BLaER1 (cell line): Measurements from ENCODE around the gene GUCY2D.
"Not testable (repeated sequence)": the region's sequence is repeated elsewhere in the genome, so short reads cannot be mapped to it uniquely, and the experiment has no call there.

Experiments
- H3K27ac ChIP-seq: shearing (Covaris generic); formaldehyde crosslinking; 2 replicates; pipeline ENCODE4 v1.8.1; 2022
- H3K27me3 ChIP-seq: shearing (Covaris generic); formaldehyde crosslinking; 2 replicates; pipeline ENCODE4 v1.8.1; 2022
- H3K36me3 ChIP-seq: shearing (Covaris generic); formaldehyde crosslinking; 2 replicates; pipeline ENCODE4 v1.8.1; 2022
- H3K4me1 ChIP-seq: shearing (Covaris generic); formaldehyde crosslinking; 2 replicates; pipeline ENCODE4 v1.8.1; 2022
- H3K4me2 ChIP-seq: shearing (Covaris generic); formaldehyde crosslinking; 2 replicates; pipeline ENCODE4 v1.8.1; 2022
- H3K4me3 ChIP-seq: shearing (Covaris generic); formaldehyde crosslinking; 2 replicates; pipeline ENCODE4 v1.8.1; 2022
- H3K9ac ChIP-seq: shearing (Covaris generic); formaldehyde crosslinking; 2 replicates; pipeline ENCODE4 v1.8.1; 2022
- H3K9me3 ChIP-seq: shearing (Covaris generic); formaldehyde crosslinking; 2 replicates; pipeline ENCODE4 v1.8.1; 2022
- H4K20me1 ChIP-seq: shearing (Covaris generic); formaldehyde crosslinking; 2 replicates; pipeline ENCODE4 v1.8.1; 2022
- Cebpa-rat ChIP-seq: shearing (Covaris generic); IDR thresholded peaks from 2 replicates; pipeline ENCODE4 v1.8.1; 2022

GUCY2D gene

DNA sequence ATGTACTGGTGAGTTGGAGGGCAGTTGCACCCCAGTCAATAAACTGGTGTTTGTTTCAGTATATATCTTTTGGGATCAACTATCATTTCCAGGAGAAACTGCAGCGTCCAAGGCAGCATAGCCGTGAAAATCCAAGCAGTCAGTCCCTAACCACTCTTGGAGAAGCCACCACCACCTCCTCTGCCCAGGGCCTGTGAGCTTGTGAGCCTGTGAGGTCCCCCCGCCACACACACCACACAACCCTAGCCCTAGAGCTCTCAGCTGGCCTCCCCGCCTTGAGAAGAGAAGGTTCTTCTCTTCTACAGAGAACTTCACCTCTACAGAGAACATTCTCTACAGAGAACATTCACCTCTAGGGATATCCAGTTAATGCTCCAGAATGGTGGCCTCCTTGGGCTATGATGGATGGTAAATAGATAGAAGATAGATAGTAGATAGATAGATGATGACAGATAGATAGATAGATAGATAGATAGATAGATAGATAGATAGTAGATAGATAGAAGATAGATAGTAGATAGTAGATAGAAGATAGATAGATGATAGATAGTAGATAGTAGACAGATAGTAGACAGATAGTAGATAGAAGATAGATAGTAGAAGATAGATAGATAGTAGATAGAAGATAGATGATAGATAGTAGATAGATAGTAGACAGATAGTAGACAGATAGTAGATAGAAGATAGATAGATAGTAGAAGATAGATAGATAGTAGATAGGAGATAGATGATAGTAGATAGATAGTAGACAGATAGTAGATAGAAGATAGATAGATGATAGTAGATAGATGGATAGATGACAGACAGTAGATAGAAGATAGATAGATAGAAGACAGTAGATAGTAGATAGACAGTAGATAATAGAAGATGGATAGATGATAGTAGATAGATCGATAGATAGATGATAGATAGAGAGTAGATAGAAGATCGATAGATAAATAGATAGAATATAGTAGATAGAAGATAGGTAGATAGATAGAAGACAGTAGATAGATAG lies 50.1 kb downstream of the GUCY2D start:
- Histone ChIP-seq H3K27ac (no peak overlapping the region), H3K4me1 (peaks cover 24% of the 10 kb centered on the region), H3K27me3 (no peaks in the 10 kb centered on the region), H3K36me3 (no peaks in the 10 kb centered on the region), H3K4me2 (no peak overlapping the region), H4K20me1 (no peaks in the 10 kb centered on the region), H3K4me3 (no peak overlapping the region), H3K9me3 (no peaks in the 10 kb centered on the region), H3K9ac (no peak overlapping the region)
- TF ChIP-seq Cebpa-rat = no peak

DNA sequence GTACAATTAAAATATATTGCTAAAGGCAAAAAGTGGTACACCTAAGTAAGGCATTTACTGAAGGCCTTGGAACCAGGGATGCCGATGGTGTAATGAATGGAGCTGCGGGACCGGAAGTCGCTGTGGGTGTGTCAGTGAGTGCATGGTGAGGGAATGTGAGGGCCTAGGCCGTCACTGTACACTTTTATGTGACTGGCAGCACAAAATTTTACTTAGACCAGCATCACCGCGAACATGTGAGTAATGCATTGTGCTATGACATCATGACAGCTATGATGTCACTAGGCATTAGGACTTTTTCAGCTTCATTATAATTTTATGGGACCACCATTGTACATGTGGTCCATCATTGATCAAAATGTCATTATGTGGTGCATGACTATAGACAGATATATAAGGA lies 51.2 kb downstream of the GUCY2D start:
- H3K36me3 ChIP-seq = no peaks in the 10 kb centered on the region
- H3K4me1 ChIP-seq = peaks cover 35% of the 10 kb centered on the region
- H3K9me3 ChIP-seq = no peaks in the 10 kb centered on the region
- no peak overlapping the region for H3K4me3 ChIP-seq
- H3K27me3 ChIP-seq = no peaks in the 10 kb centered on the region
- no peak for TF ChIP-seq Cebpa-rat
- H3K27ac ChIP-seq = no peak overlapping the region
- H3K9ac ChIP-seq = no peak overlapping the region
- no peak overlapping the region for H3K4me2 ChIP-seq
- H4K20me1 ChIP-seq = no peaks in the 10 kb centered on the region

DNA sequence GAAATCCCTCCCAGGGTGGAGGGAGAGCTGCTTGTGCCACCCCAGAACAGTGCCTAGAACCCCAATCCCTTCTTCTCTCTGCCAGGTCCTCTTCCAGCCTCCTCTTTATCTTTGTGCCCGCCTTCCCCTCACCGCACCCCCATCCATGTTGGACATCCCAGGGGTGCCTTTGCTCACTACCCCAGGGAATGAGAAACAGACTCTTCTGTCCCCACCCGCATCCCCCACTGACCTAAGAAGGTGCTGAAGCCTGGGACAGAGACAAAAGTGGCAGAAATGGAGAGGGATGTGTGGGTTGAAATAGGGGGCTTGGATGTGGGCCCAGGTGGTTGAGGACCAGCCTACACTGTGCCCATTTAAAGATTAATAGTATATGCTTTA lies 53.4 kb downstream of the GUCY2D start:
- no peak for TF ChIP-seq Cebpa-rat
- Histone ChIP-seq H3K36me3 (no peaks in the 10 kb centered on the region), H3K27me3 (peaks cover 13% of the 10 kb centered on the region), H3K4me3 (no peak overlapping the region), H3K9ac (no peak overlapping the region; the same call in 1 of the 2 replicates), H4K20me1 (no peaks in the 10 kb centered on the region), H3K4me1 (peaks cover 50% of the 10 kb centered on the region), H3K9me3 (no peaks in the 10 kb centered on the region), H3K27ac (peak overlapping the region; percentile 54), H3K4me2 (peak overlapping the region; percentile 85)

DNA sequence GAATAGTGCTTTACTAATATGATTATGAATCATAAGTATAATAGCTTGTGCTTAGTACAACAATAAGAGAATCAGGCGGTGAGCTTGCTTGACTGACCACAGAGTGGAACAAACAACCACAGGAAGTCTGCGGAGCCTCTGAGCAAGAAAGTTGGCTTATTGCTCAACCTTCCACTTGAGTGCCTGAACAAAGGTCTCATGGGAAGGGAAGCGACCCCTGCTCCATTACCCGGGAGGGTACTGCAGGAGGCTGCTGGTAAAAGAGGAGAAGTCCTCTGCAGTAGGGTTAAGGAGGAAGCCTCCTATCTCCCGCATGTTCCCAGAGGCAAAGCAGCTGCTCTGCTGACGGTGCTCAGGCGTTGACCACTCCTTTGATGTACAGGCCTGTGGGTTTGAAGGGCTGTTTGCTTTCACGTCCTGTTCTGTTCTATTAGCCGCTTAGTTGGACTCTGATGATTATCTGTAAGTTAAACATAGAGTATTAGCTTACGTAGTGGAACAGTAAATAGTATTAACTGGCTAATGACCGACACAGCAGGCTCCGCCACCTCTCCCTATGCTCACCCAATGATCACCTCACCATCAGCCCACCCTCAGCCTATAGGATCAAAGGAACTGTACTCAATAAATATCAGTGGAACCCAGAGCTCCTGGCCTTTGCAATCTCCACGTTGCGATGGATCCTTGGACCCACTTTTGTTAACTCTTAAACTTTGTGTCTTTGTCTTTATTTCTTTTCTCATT lies 54.0 kb downstream of the GUCY2D start:
- H4K20me1 ChIP-seq = no peaks in the 10 kb centered on the region
- TF ChIP-seq Cebpa-rat = peak; percentile 100
- H3K9ac ChIP-seq = peak overlapping the region; percentile 50; the same call in 1 of the 2 replicates
- H3K4me1 ChIP-seq = peaks cover 50% of the 10 kb centered on the region
- H3K27me3 ChIP-seq = peaks cover 19% of the 10 kb centered on the region
- peak overlapping the region; percentile 54 for H3K27ac ChIP-seq
- peak overlapping the region; percentile 85 for H3K4me2 ChIP-seq
- H3K36me3 ChIP-seq = no peaks in the 10 kb centered on the region
- H3K9me3 ChIP-seq = no peaks in the 10 kb centered on the region
- H3K4me3 ChIP-seq = peak overlapping the region; percentile 31; the same call in 1 of the 2 replicates

DNA sequence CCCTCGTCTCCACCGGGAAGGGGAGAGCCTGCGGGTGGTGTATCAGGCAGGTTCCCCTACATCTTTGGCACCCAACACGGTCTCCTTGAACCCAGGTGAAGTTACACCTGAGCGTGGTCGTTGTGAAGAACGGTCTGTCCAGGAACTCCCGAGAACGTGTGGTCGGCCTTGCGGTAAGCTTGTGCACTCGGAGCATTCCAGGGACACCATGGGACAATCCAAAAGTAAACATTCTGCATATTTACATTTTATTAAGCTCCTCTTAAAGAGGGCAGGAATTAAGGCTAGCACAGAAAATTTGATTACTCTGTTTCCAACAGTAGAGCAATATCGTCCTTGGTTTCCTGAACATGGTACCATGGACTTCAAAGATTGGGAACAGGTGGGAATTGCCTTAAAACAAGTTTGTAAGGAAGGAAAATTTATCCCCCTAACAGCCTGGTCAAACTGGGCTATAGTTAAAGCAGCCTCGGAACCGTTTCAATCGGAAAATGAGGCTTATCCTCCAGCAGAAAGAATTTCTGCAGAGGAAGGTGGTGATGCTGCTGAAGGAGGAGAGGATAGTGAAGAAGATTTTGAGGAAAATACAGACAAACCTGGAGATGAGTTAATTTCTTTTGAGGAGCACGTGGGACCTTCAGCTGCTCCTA lies 54.7 kb downstream of the GUCY2D start:
- TF ChIP-seq Cebpa-rat = no peak
- H3K9ac ChIP-seq = 0 out of 2 replicates have a peak overlapping the region, but pooled peaks have one; percentile 50
- no peaks in the 10 kb centered on the region for H3K36me3 ChIP-seq
- H4K20me1 ChIP-seq = no peaks in the 10 kb centered on the region
- H3K4me2 ChIP-seq = peak overlapping the region; percentile 85
- peaks cover 26% of the 10 kb centered on the region for H3K27me3 ChIP-seq
- no peak overlapping the region for H3K4me3 ChIP-seq
- H3K27ac ChIP-seq = no peak overlapping the region
- no peaks in the 10 kb centered on the region for H3K9me3 ChIP-seq
- peaks cover 50% of the 10 kb centered on the region for H3K4me1 ChIP-seq

DNA sequence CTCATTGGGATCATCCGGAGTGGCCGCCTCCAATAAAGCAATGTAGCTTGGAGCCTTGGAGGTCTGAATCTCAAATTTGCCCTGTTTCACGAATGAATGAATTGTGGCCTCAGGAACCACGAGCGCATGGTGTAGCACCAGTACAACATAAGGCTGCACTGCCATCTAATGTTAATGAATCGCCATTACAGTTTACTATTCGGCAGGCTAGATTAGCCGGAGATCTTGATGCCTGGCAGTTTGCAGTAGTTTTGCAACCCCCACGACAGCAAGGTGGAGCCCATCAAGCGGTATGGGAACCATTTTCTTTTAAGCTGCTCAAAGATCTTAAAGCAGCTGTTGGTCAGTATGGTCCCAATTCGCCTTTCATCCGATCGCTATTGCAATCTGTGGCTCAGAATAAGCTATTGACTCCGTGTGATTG lies 55.3 kb downstream of the GUCY2D start:
- Histone ChIP-seq H4K20me1 (no peaks in the 10 kb centered on the region), H3K36me3 (no peaks in the 10 kb centered on the region), H3K4me1 (peaks cover 50% of the 10 kb centered on the region), H3K4me3 (no peak overlapping the region), H3K27me3 (peaks cover 32% of the 10 kb centered on the region), H3K9ac (no peak overlapping the region), H3K27ac (no peak overlapping the region), H3K9me3 (no peaks in the 10 kb centered on the region), H3K4me2 (peak overlapping the region; percentile 85)
- no peak for TF ChIP-seq Cebpa-rat

DNA sequence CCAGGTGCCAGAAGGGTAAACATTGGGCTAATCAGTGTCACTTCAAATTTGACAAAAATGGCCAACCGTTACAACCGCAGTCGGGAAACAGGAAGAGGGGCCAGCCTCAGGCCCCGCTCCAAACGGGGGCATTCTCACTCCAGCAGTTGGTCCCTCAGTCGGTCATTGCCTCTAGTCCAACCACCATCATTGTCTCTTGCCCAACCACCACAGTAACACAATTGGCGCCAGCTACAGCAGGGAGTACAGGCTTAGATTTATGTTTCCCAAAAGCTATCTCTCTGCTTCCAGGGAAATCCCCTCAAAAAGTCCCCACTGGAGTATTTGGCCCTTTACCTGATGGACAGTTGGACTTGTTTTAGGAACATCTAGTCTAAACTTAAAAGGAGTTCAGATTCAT lies 56.7 kb downstream of the GUCY2D start:
- Histone ChIP-seq H3K4me1 (peaks cover 50% of the 10 kb centered on the region), H3K4me3 (no peak overlapping the region), H3K36me3 (no peaks in the 10 kb centered on the region), H3K27me3 (peaks cover 45% of the 10 kb centered on the region), H3K4me2 (peak overlapping the region; percentile 85), H3K9ac (no peak overlapping the region; the same call in 1 of the 2 replicates), H4K20me1 (no peaks in the 10 kb centered on the region), H3K27ac (no peak overlapping the region), H3K9me3 (no peaks in the 10 kb centered on the region)
- no peak for TF ChIP-seq Cebpa-rat

DNA sequence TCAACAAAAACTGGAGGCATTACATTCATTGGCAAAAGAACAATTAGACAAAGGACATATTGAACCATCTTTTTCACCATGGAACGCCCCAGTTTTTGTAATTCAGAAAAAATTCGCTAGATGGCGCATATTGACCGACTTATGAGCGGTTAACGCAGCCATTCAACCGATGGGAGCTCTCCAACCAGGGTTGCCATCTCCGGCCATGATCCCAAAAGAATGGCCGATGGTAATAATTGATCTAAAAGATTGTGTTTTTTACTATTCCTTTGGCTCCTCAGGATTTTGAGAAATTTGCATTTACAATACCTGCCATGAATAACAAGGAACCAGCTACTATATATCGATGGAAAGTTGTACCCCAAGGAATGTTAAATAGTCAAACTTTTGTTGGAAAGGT lies 57.9 kb downstream of the GUCY2D start:
- Histone ChIP-seq H3K27ac (no peak overlapping the region), H3K27me3 (peaks cover 57% of the 10 kb centered on the region), H3K36me3 (no peaks in the 10 kb centered on the region), H3K9ac (no peak overlapping the region), H3K4me1 (peaks cover 49% of the 10 kb centered on the region), H3K9me3 (no peaks in the 10 kb centered on the region), H3K4me2 (peak overlapping the region; percentile 85), H4K20me1 (no peaks in the 10 kb centered on the region), H3K4me3 (no peak overlapping the region)
- no peak for TF ChIP-seq Cebpa-rat

DNA sequence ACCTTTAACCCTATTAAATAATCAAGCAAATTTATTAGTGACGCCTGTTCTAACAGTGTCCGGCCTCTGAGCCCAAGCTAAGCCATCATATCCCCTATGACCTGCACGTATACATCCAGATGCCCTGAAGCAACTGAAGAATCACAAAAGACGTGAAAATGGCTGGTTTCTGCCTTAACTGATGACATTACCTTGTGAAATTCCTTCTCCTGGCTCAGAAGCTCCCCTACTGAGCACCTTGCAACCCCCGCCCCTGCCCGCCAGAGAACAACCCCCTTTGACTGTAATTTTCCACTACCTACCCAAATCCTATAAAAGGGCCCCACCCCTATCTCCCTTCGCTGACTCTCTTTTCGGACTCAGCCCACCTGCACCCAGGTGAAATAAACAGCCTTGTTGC lies 59.4 kb downstream of the GUCY2D start:
- Histone ChIP-seq H3K4me1 (peaks cover 33% of the 10 kb centered on the region), H3K27me3 (peaks cover 69% of the 10 kb centered on the region)
- not testable (repeated sequence) for H3K9me3 ChIP-seq, H3K9ac ChIP-seq, H3K36me3 ChIP-seq, H4K20me1 ChIP-seq, H3K4me3 ChIP-seq, H3K27ac ChIP-seq, H3K4me2 ChIP-seq
